ENCODE measurements around the gene SNAP23. TPM values are rescaled to one million over a fixed set of nuclear protein-coding genes. Genes with fewer than 3 reads are reported as not detected.

Gene SNAP23
- total RNA-seq, 1 experiment from 2014 or later, result 31.2 TPM

DNA sequence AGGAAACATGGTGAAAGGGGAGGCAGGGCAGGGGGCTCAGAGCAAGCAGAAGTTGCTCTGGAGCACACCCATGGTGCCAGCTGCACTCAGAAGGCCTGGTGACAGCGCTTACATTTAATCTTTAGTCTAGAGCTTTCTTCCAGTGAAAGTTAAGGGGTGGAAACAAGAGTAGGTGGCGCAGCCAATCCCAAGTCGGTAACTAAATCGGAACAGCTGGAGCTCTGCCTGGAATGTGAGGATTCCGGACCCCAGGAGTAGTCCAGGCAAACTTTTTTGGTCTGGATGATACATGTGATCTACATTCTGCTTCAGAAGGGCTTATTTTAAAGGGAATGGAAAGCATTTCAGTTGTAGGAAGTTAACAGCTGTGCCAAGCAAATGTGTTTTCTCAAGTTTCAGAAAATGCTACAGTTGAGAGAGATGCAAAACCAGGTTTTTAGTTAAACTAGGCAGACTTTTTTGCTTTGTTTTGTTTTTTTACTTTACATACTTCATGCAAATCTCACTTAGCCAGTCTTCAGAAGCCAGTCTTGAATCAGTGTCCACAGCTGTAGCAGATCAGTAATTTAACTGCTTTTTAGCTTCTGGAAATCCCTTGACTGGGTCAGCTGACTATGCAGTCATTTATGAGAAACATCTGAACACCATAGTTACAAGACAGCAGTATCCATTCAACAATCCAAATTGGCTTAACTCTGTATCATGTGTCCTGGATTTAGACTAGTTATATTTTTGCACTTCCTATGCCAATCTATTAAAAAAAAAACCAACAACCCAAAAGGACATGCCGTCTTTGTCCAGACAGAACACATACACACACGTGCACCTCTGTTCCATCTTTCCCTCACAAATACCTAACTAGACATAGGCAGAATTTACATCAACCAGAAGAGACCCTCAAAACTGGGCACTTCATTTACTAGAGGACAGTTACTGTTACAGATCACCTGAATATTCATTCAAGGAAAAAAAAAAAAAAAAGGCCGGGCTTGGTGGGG is 37.7 kb upstream of the SNAP23 start:
- Histone ChIP-seq H4K20me1 (ENCODE audit: insufficient read depth) (no peaks in the 10 kb centered on the region), H3K4me2 (ENCODE audit: low read length) (no peak overlapping the region), H3K36me3 (ENCODE audit: control insufficient read depth in 1 of 2, insufficient read depth in 2 of 2, low read length in 2 of 2) (peaks cover 0 to 2% of the 10 kb centered on the region in 2 experiments; a peak in 2 of 4 replicates), H3K4me3 (replicated peaks in 1 of 2; ENCODE audit: low read depth in 1 of 2, low read length in 2 of 2) (no peak overlapping the region), H3K79me2 (ENCODE audit: insufficient read depth, low read length) (no peaks in the 10 kb centered on the region), H3K27me3 (ENCODE audit: insufficient read depth, low read length) (no peaks in the 10 kb centered on the region), H3K27ac (ENCODE audit: low read depth, low read length) (no peak overlapping the region), H3K9me2 (ENCODE audit: insufficient read depth) (no peaks in the 10 kb centered on the region), H3K9ac (ENCODE audit: low read length) (no peak overlapping the region), H3K9me3 (ENCODE audit: control insufficient read depth in 1 of 2, insufficient read depth in 1 of 2, low read depth in 1 of 2, low read length in 2 of 2) (no peaks in the 10 kb centered on the region), H3K4me1 (ENCODE audit: control insufficient read depth in 1 of 2, insufficient read depth in 2 of 2, low read length in 2 of 2) (no peaks in the 10 kb centered on the region), H2AFZ (ENCODE audit: low read depth, low read length, poor library complexity, severe bottlenecking) (no peak overlapping the region)
- intact Hi-C loops (cut with micrococcal nuclease), result no loop called here
- POLR2A ChIA-PET, result no interaction called here
- CTCF ChIA-PET, result interaction anchor here (1.0 kb wide), 1 partner anchor 14 kb away, joined by 3 read pairs; no protein-coding TSS in a partner anchor
- TF ChIP-seq CTCF (IDR thresholded peaks at IDR 0.05 in 2 of 3, conservative IDR thresholded peaks at IDR 0.05 in 1 of 3; ENCODE audit: borderline replicate concordance in 1 of 3, insufficient read depth in 1 of 3, low read depth in 2 of 3, low read length in 2 of 3), result no peak
- TF ChIP-seq POLR2A (IDR thresholded peaks at IDR 0.05; ENCODE audit: borderline replicate concordance, extremely low read depth, insufficient read depth, insufficient read length), result no peak
- TF ChIP-seq REST (IDR thresholded peaks at IDR 0.05; ENCODE audit: low read depth), result no peak
- TF ChIP-seq JUND (IDR thresholded peaks at IDR 0.05), result no peak
- TF ChIP-seq CEBPB (IDR thresholded peaks at IDR 0.05; ENCODE audit: low read depth), result no peak
- no peak for TF ChIP-seq SRF (IDR thresholded peaks at IDR 0.05; ENCODE audit: low read depth)
- TF ChIP-seq RAD21 (IDR thresholded peaks at IDR 0.05; ENCODE audit: low read depth), result no peak
- no peak for TF ChIP-seq ZNF274 (IDR thresholded peaks at IDR 0.05; ENCODE audit: low read depth, low read length)
- TF ChIP-seq SP1 (IDR thresholded peaks at IDR 0.05; ENCODE audit: low read depth), result no peak
- no peak for TF ChIP-seq MAX (IDR thresholded peaks at IDR 0.05)
- TF ChIP-seq ATF3 (IDR thresholded peaks at IDR 0.05), result no peak
- no peak for TF ChIP-seq POLR2AphosphoS5 (IDR thresholded peaks at IDR 0.05; ENCODE audit: low read depth, low read length)
- no peak for TF ChIP-seq TCF7L2 (IDR thresholded peaks at IDR 0.05; ENCODE audit: borderline replicate concordance, extremely low read depth, insufficient read depth, insufficient read length)
- no peak for TF ChIP-seq CBX3 (IDR thresholded peaks at IDR 0.05; ENCODE audit: low read depth)
- no peak for DNase-seq (ENCODE audit: low read depth, low spot score)
- RAD21 ChIA-PET (ENCODE audit: low non-redundant PET in 1 of 2, low total read pairs in 2 of 2, uncharacterized antibody in 2 of 2, unreplicated experiment in 2 of 2), result no interaction called here
- no peak for ATAC-seq
- BruUV-seq (replicated peaks), result no TSS peak
